Measurements from ENCODE around the gene GRPEL1. TPM values are rescaled to one million over a fixed set of nuclear protein-coding genes. Genes with fewer than 3 reads are reported as not detected.

The GRPEL1 gene
- polyA plus RNA-seq, 1 donor from 2014 or later = 28.5 TPM

GRCh38 chr4:7025040-7025602, 42.7 kb downstream of the GRPEL1 start:
- Histone ChIP-seq H3K27me3 (ENCODE audit: insufficient read depth, low read depth, low read length) (no peaks in the 10 kb centered on the region), H3K4me3 (ENCODE audit: low read length) (no peak overlapping the region), H3K36me3 (ENCODE audit: insufficient read depth, low read length) (no peaks in the 10 kb centered on the region), H3K27ac (ENCODE audit: low read length) (no peak overlapping the region), H4K20me1 (ENCODE audit: insufficient read depth) (no peaks in the 10 kb centered on the region), H3K9ac (ENCODE audit: low read length) (no peak overlapping the region), H3F3A (ENCODE audit: insufficient read depth, low read length, poor library complexity, severe bottlenecking) (no peaks in the 10 kb centered on the region), H3K79me2 (replicated peaks; ENCODE audit: insufficient read depth, low read length) (no peaks in the 10 kb centered on the region), H3K9me3 (ENCODE audit: low read length) (no peaks in the 10 kb centered on the region), H2AFZ (ENCODE audit: low read depth, low read length) (no peak overlapping the region), H3K9me2 (ENCODE audit: insufficient read depth, low read length) (no peaks in the 10 kb centered on the region), H3K4me2 (ENCODE audit: low read length) (no peak overlapping the region)
- TF ChIP-seq POLR2AphosphoS5 (IDR thresholded peaks at IDR 0.05) (no peak), CTCF (IDR thresholded peaks at IDR 0.05; ENCODE audit: poor library complexity, severe bottlenecking) (no peak), RAD21 (conservative IDR thresholded peaks at IDR 0.05) (no peak), SMC3 (conservative IDR thresholded peaks at IDR 0.05; ENCODE audit: poor library complexity) (no peak), REST (IDR thresholded peaks at IDR 0.05; ENCODE audit: borderline replicate concordance) (no peak), TAF1 (IDR thresholded peaks at IDR 0.05; ENCODE audit: low read depth) (no peak), EP300 (conservative IDR thresholded peaks at IDR 0.05; ENCODE audit: poor library complexity, severe bottlenecking) (no peak), MXI1 (conservative IDR thresholded peaks at IDR 0.05; ENCODE audit: poor library complexity, severe bottlenecking) (no peak), EZH2 (IDR thresholded peaks at IDR 0.05; ENCODE audit: borderline replicate concordance, insufficient read depth, low read length, poor library complexity, severe bottlenecking) (no peak)

- Histone ChIP-seq H3F3A (ENCODE audit: insufficient read depth, low read length, poor library complexity, severe bottlenecking) (no peaks in the 10 kb centered on the region), H2AFZ (ENCODE audit: low read depth, low read length) (no peak overlapping the region), H3K4me2 (ENCODE audit: low read length) (no peak overlapping the region), H3K27me3 (ENCODE audit: insufficient read depth, low read depth, low read length) (no peaks in the 10 kb centered on the region), H3K4me3 (ENCODE audit: low read length) (no peak overlapping the region), H3K9ac (ENCODE audit: low read length) (no peak overlapping the region), H3K9me3 (ENCODE audit: low read length) (no peaks in the 10 kb centered on the region), H3K36me3 (ENCODE audit: insufficient read depth, low read length) (no peaks in the 10 kb centered on the region), H4K20me1 (ENCODE audit: insufficient read depth) (no peaks in the 10 kb centered on the region), H3K9me2 (ENCODE audit: insufficient read depth, low read length) (no peaks in the 10 kb centered on the region), H3K79me2 (replicated peaks; ENCODE audit: insufficient read depth, low read length) (no peaks in the 10 kb centered on the region), H3K27ac (ENCODE audit: low read length) (no peak overlapping the region)
- no peak for TF ChIP-seq POLR2AphosphoS5 (IDR thresholded peaks at IDR 0.05)
- TF ChIP-seq RAD21 (conservative IDR thresholded peaks at IDR 0.05) = no peak
- TF ChIP-seq CTCF (IDR thresholded peaks at IDR 0.05; ENCODE audit: poor library complexity, severe bottlenecking) = no peak
- TF ChIP-seq REST (IDR thresholded peaks at IDR 0.05; ENCODE audit: borderline replicate concordance) = no peak
- TF ChIP-seq EZH2 (IDR thresholded peaks at IDR 0.05; ENCODE audit: borderline replicate concordance, insufficient read depth, low read length, poor library complexity, severe bottlenecking) = no peak
- no peak for TF ChIP-seq TAF1 (IDR thresholded peaks at IDR 0.05; ENCODE audit: low read depth)
- no peak for TF ChIP-seq SMC3 (conservative IDR thresholded peaks at IDR 0.05; ENCODE audit: poor library complexity)
- TF ChIP-seq MXI1 (conservative IDR thresholded peaks at IDR 0.05; ENCODE audit: poor library complexity, severe bottlenecking) = no peak
- TF ChIP-seq EP300 (conservative IDR thresholded peaks at IDR 0.05; ENCODE audit: poor library complexity, severe bottlenecking) = no peak
Measured at GRCh38 chr4:7024336-7024890, 43.5 kb downstream of the GRPEL1 start.

Measured in neural cell (in vitro differentiated cells).